Measurements from ENCODE around the gene REL. TPM values are rescaled to one million over a fixed set of nuclear protein-coding genes. Genes with fewer than 3 reads are reported as not detected.

Gene REL
- total RNA-seq, 1 experiment from 2014 or later, result 7.3 TPM

DNA sequence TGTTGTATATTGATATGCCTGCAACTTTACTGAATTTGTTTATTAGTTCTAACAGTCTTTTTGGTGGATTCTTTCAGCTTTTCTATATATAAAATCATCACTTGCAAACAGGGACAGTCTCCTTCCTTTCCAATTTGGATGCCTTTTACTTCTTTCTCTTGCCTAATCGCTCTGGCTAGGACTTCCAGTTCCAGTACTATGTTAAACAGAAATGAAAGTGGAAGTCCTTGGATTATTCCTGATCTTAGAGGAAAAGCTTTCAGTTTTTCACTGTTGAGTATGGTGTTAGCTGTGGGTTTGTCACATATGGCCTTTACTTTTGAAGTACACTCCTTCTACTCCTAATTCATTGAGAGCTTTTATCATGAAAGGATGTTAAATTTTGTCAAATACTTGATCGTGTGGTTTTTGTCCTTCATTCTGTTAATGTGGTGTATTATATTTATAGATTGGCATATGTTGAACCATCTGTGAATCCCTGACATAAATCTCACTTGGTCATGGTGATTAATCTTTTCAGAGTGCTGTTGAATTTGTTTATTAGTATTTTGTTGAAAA, 52.9 kb downstream of the REL start:
- H3K27me3 ChIP-seq (ENCODE audit: low read length), result no peaks in the 10 kb centered on the region
- H3K27ac ChIP-seq (ENCODE audit: low read length), result no peak overlapping the region
- H3K9ac ChIP-seq (ENCODE audit: low read length), result no peak overlapping the region
- ATAC-seq, result no peak
- H4K20me1 ChIP-seq (ENCODE audit: low read length), result no peaks in the 10 kb centered on the region
- no peaks in the 10 kb centered on the region for H3K4me1 ChIP-seq (ENCODE audit: insufficient read depth, low read length)
- H3K79me2 ChIP-seq (ENCODE audit: low read length), result no peaks in the 10 kb centered on the region
- no peak for DNase-seq
- no peaks in the 10 kb centered on the region for H3F3A ChIP-seq (ENCODE audit: low read length, unreplicated experiment)
- H2AFZ ChIP-seq (ENCODE audit: low read length), result no peak overlapping the region
- no TSS peak for BruUV-seq (replicated peaks)
- CTCF ChIA-PET, result no interaction called here
- H3K4me2 ChIP-seq (ENCODE audit: low read length), result no peak overlapping the region
- POLR2A ChIA-PET (ENCODE audit: unreplicated experiment), result no interaction called here
- no peak for TF ChIP-seq EZH2 (IDR thresholded peaks at IDR 0.05; ENCODE audit: low read length, unreplicated experiment)
- TF ChIP-seq EZH2phosphoT487 (IDR thresholded peaks at IDR 0.05; ENCODE audit: borderline replicate concordance, low read length), result no peak
- no peak for TF ChIP-seq CTCF (conservative IDR thresholded peaks at IDR 0.05; ENCODE audit: low read depth, low read length)
- no peak overlapping the region for H3K4me3 ChIP-seq (ENCODE audit: low read length)
- no peaks in the 10 kb centered on the region for H3K9me3 ChIP-seq (ENCODE audit: low read length)
- H3K36me3 ChIP-seq (ENCODE audit: low read depth, low read length), result no peaks in the 10 kb centered on the region
- intact Hi-C loops (cut with micrococcal nuclease), result no loop called here
- no peaks in the 10 kb centered on the region for H3K9me2 ChIP-seq (replicated peaks; ENCODE audit: low read length)

- Histone ChIP-seq H3K9ac (ENCODE audit: low read length) (no peak overlapping the region), H3K9me3 (ENCODE audit: low read length) (no peaks in the 10 kb centered on the region), H3K4me2 (ENCODE audit: low read length) (no peak overlapping the region), H4K20me1 (ENCODE audit: low read length) (no peaks in the 10 kb centered on the region), H3K36me3 (ENCODE audit: low read depth, low read length) (no peaks in the 10 kb centered on the region), H3K27ac (ENCODE audit: low read length) (no peak overlapping the region), H3K79me2 (ENCODE audit: low read length) (no peaks in the 10 kb centered on the region), H3K4me3 (ENCODE audit: low read length) (no peak overlapping the region), H3K27me3 (ENCODE audit: low read length) (no peaks in the 10 kb centered on the region), H3F3A (ENCODE audit: low read length, unreplicated experiment) (no peaks in the 10 kb centered on the region), H3K4me1 (ENCODE audit: insufficient read depth, low read length) (no peaks in the 10 kb centered on the region), H2AFZ (ENCODE audit: low read length) (no peak overlapping the region), H3K9me2 (replicated peaks; ENCODE audit: low read length) (no peaks in the 10 kb centered on the region)
- no TSS peak for BruUV-seq (replicated peaks)
- TF ChIP-seq EZH2 (IDR thresholded peaks at IDR 0.05; ENCODE audit: low read length, unreplicated experiment), result no peak
- no peak for TF ChIP-seq EZH2phosphoT487 (IDR thresholded peaks at IDR 0.05; ENCODE audit: borderline replicate concordance, low read length)
- no peak for TF ChIP-seq CTCF (conservative IDR thresholded peaks at IDR 0.05; ENCODE audit: low read depth, low read length)
- no peak for ATAC-seq
- DNase-seq, result no peak
- CTCF ChIA-PET, result no interaction called here
- intact Hi-C loops (cut with micrococcal nuclease), result no loop called here
- POLR2A ChIA-PET (ENCODE audit: unreplicated experiment), result no interaction called here
These were observed 55.4 kb downstream of the REL start for GRCh38 chr2:60936757-60937156.

- H2AFZ ChIP-seq (ENCODE audit: low read length), result no peak overlapping the region
- intact Hi-C loops (cut with micrococcal nuclease), result no loop called here
- no TSS peak for BruUV-seq (replicated peaks)
- DNase-seq (no peak), ATAC-seq (no peak)
- no peak overlapping the region for H3K9ac ChIP-seq (ENCODE audit: low read length)
- no peaks in the 10 kb centered on the region for H3K4me1 ChIP-seq (ENCODE audit: insufficient read depth, low read length)
- no peaks in the 10 kb centered on the region for H4K20me1 ChIP-seq (ENCODE audit: low read length)
- no peaks in the 10 kb centered on the region for H3F3A ChIP-seq (ENCODE audit: low read length, unreplicated experiment)
- no peak overlapping the region for H3K4me2 ChIP-seq (ENCODE audit: low read length)
- no peaks in the 10 kb centered on the region for H3K9me3 ChIP-seq (ENCODE audit: low read length)
- no peaks in the 10 kb centered on the region for H3K79me2 ChIP-seq (ENCODE audit: low read length)
- no peak overlapping the region for H3K4me3 ChIP-seq (ENCODE audit: low read length)
- H3K27me3 ChIP-seq (ENCODE audit: low read length), result no peaks in the 10 kb centered on the region
- no peaks in the 10 kb centered on the region for H3K36me3 ChIP-seq (ENCODE audit: low read depth, low read length)
- ChIA-PET POLR2A (ENCODE audit: unreplicated experiment) (no interaction called here), CTCF (no interaction called here)
- TF ChIP-seq CTCF (conservative IDR thresholded peaks at IDR 0.05; ENCODE audit: low read depth, low read length) (no peak), EZH2phosphoT487 (IDR thresholded peaks at IDR 0.05; ENCODE audit: borderline replicate concordance, low read length) (no peak), EZH2 (IDR thresholded peaks at IDR 0.05; ENCODE audit: low read length, unreplicated experiment) (no peak)
- no peak overlapping the region for H3K27ac ChIP-seq (ENCODE audit: low read length)
- H3K9me2 ChIP-seq (replicated peaks; ENCODE audit: low read length), result no peaks in the 10 kb centered on the region
These were observed 56.9 kb downstream of the REL start for GRCh38 chr2:60938301-60938700.

Measured in PC-3 (cell line).